Karpas-422 (cell line): ENCODE results near the gene EYA2. TPM values are rescaled to one million over a fixed set of nuclear protein-coding genes. Genes with fewer than 3 reads are reported as not detected.

ENCODE experiments used
- DNase-seq: peaks from one replicate; pipeline ENCODE4 v3.0.0-alpha.2; 2015
- H2AFZ ChIP-seq: fragments of 200-600 bp; sonication (generic); 2 replicates; pipeline ENCODE4 v1.6.1; 2014; ENCODE audit warnings: antibody characterized with exemption, low read length, mixed read lengths
- H3K27ac ChIP-seq: fragments of 200-600 bp; sonication (generic); 2 replicates; pipeline ENCODE4 v1.5.1; 2014; ENCODE audit warnings: mild to moderate bottlenecking, low read length, moderate library complexity
- H3K27me3 ChIP-seq: fragments of 200-600 bp; sonication (generic); 2 replicates; pipeline ENCODE4 v1.6.1; 2014; ENCODE audit warnings: low read length, mixed read lengths
- H3K36me3 ChIP-seq: fragments of 200-600 bp; sonication (generic); 2 replicates; pipeline ENCODE4 v1.6.1; 2014; ENCODE audit warnings: low read length, mixed read lengths; ENCODE audit not compliant: insufficient read depth
- H3K4me1 ChIP-seq: fragments of 200-600 bp; sonication (generic); 2 replicates; pipeline ENCODE4 v1.6.1; 2014; ENCODE audit warnings: mild to moderate bottlenecking, low read length, mixed read lengths
- H3K4me2 ChIP-seq: fragments of 200-600 bp; sonication (generic); 2 replicates; pipeline ENCODE4 v1.6.1; 2014; ENCODE audit warnings: low read length, low read depth, mild to moderate bottlenecking; ENCODE audit not compliant: poor library complexity, severe bottlenecking
- H3K4me3 ChIP-seq: fragments of 200-600 bp; sonication (generic); 2 replicates; pipeline ENCODE4 v1.5.1; 2014; ENCODE audit warnings: mild to moderate bottlenecking, antibody characterized with exemption, low read length, mixed read lengths
- H3K79me2 ChIP-seq: fragments of 200-600 bp; sonication (generic); 2 replicates; pipeline ENCODE4 v1.6.1; 2014; ENCODE audit warnings: mild to moderate bottlenecking, low read length, mixed read lengths
- H3K9ac ChIP-seq: fragments of 200-600 bp; sonication (generic); 2 replicates; pipeline ENCODE4 v1.6.0; 2014; ENCODE audit warnings: low read length
- H3K9me2 ChIP-seq: fragments of 200-600 bp; sonication (generic), shearing (Covaris generic); replicated peaks from 2 replicates; pipeline ENCODE4 v1.6.0; 2014; ENCODE audit warnings: mild to moderate bottlenecking, low read length, moderate library complexity; ENCODE audit not compliant: insufficient read depth
- H3K9me3 ChIP-seq: fragments of 300-700, 200-600 bp; sonication (generic); 2 replicates; pipeline ENCODE4 v1.6.1; 2014; ENCODE audit warnings: low read length, mixed read lengths
- H4K20me1 ChIP-seq: fragments of 200-600 bp; sonication (generic); 2 replicates; pipeline ENCODE4 v1.6.1; 2014; ENCODE audit warnings: mild to moderate bottlenecking, antibody characterized with exemption, low read length, low read depth; ENCODE audit not compliant: insufficient read depth
- total RNA-seq: library from RNA; depleted of rRNA; stranded (reverse); fragments of >200 nt; shearing (Covaris generic); gene quantifications from 2 replicates; pipeline ENCODE4 v1.2.3, GENCODE V29; 2014; ENCODE audit warnings: low replicate concordance

The EYA2 gene
- total RNA-seq, 1 experiment from 2014 or later = not detected

- H2AFZ ChIP-seq = no peak overlapping the region
- DNase-seq = no peak
Measured at GRCh38 chr20:46979603-46980241, 85.1 kb downstream of the EYA2 start.

GRCh38 chr20:46981184-46981583 lies 86.5 kb downstream of the EYA2 start:
- Histone ChIP-seq H3K27ac (no peak overlapping the region), H3K9me3 (no peaks in the 10 kb centered on the region)
- DNase-seq = no peak

More at GRCh38 chr20:46979603-46980241, 85.1 kb downstream of the EYA2 start:
- no peaks in the 10 kb centered on the region for H3K79me2 ChIP-seq
- 0 out of 2 replicates have a peak, but pooled peaks cover 3% of the 10 kb centered on the region for H3K27me3 ChIP-seq
- H3K36me3 ChIP-seq = no peaks in the 10 kb centered on the region
- H3K9me3 ChIP-seq = no peaks in the 10 kb centered on the region
- H3K27ac ChIP-seq = no peak overlapping the region
- no peaks in the 10 kb centered on the region for H3K9me2 ChIP-seq
- no peak overlapping the region for H3K4me3 ChIP-seq
- no peak overlapping the region for H3K9ac ChIP-seq
- no peaks in the 10 kb centered on the region for H4K20me1 ChIP-seq
- H3K4me2 ChIP-seq = no peak overlapping the region
- peaks cover 5% of the 10 kb centered on the region for H3K4me1 ChIP-seq

GRCh38 chr20:46983466-46983865 lies 88.8 kb downstream of the EYA2 start:
- Histone ChIP-seq H3K27ac (no peak overlapping the region), H2AFZ (no peak overlapping the region), H3K79me2 (no peaks in the 10 kb centered on the region), H3K36me3 (no peaks in the 10 kb centered on the region), H3K4me1 (peaks cover 5% of the 10 kb centered on the region), H3K9ac (no peak overlapping the region), H3K4me3 (no peak overlapping the region), H3K27me3 (0 out of 2 replicates have a peak, but pooled peaks cover 3% of the 10 kb centered on the region), H3K9me2 (no peaks in the 10 kb centered on the region), H3K4me2 (no peak overlapping the region), H4K20me1 (no peaks in the 10 kb centered on the region), H3K9me3 (no peaks in the 10 kb centered on the region)
- no peak for DNase-seq

More at GRCh38 chr20:46981184-46981583, 86.5 kb downstream of the EYA2 start:
- H3K4me2 ChIP-seq = no peak overlapping the region
- H3K4me1 ChIP-seq = peaks cover 5% of the 10 kb centered on the region
- H3K9ac ChIP-seq = no peak overlapping the region
- no peaks in the 10 kb centered on the region for H3K36me3 ChIP-seq
- no peak overlapping the region for H3K4me3 ChIP-seq
- no peaks in the 10 kb centered on the region for H3K9me2 ChIP-seq
- H3K79me2 ChIP-seq = no peaks in the 10 kb centered on the region
- H4K20me1 ChIP-seq = no peaks in the 10 kb centered on the region
- 0 out of 2 replicates have a peak, but pooled peaks cover 3% of the 10 kb centered on the region for H3K27me3 ChIP-seq
- no peak overlapping the region for H2AFZ ChIP-seq

GRCh38 chr20:46984405-46984804 lies 89.8 kb downstream of the EYA2 start:
- no peaks in the 10 kb centered on the region for H3K9me2 ChIP-seq
- H2AFZ ChIP-seq = no peak overlapping the region
- H3K27ac ChIP-seq = no peak overlapping the region
- H4K20me1 ChIP-seq = no peaks in the 10 kb centered on the region
- H3K4me3 ChIP-seq = no peak overlapping the region
- H3K79me2 ChIP-seq = no peaks in the 10 kb centered on the region
- H3K4me1 ChIP-seq = peaks cover 5% of the 10 kb centered on the region
- no peak overlapping the region for H3K4me2 ChIP-seq
- no peaks in the 10 kb centered on the region for H3K9me3 ChIP-seq
- no peak overlapping the region for H3K9ac ChIP-seq
- 0 out of 2 replicates have a peak, but pooled peaks cover 3% of the 10 kb centered on the region for H3K27me3 ChIP-seq
- H3K36me3 ChIP-seq = no peaks in the 10 kb centered on the region
- no peak for DNase-seq

GRCh38 chr20:46985250-46985649 lies 90.6 kb downstream of the EYA2 start:
- H3K36me3 ChIP-seq = no peaks in the 10 kb centered on the region
- H3K4me3 ChIP-seq = no peak overlapping the region
- no peaks in the 10 kb centered on the region for H3K79me2 ChIP-seq
- no peak overlapping the region for H3K27ac ChIP-seq
- H3K27me3 ChIP-seq = 0 out of 2 replicates have a peak, but pooled peaks cover 3% of the 10 kb centered on the region
- no peaks in the 10 kb centered on the region for H3K4me1 ChIP-seq
- H2AFZ ChIP-seq = no peak overlapping the region
- no peak for DNase-seq
- no peaks in the 10 kb centered on the region for H4K20me1 ChIP-seq
- H3K9me2 ChIP-seq = no peaks in the 10 kb centered on the region
- H3K4me2 ChIP-seq = no peak overlapping the region
- H3K9me3 ChIP-seq = no peaks in the 10 kb centered on the region
- no peak overlapping the region for H3K9ac ChIP-seq

- no peaks in the 10 kb centered on the region for H3K9me3 ChIP-seq
- no peak overlapping the region for H3K9ac ChIP-seq
- no peak overlapping the region for H3K4me2 ChIP-seq
- no peak for DNase-seq
- no peaks in the 10 kb centered on the region for H3K9me2 ChIP-seq
- 0 out of 2 replicates have a peak, but pooled peaks cover 3% of the 10 kb centered on the region for H3K27me3 ChIP-seq
- no peaks in the 10 kb centered on the region for H3K4me1 ChIP-seq
- H2AFZ ChIP-seq = no peak overlapping the region
- H3K79me2 ChIP-seq = no peaks in the 10 kb centered on the region
- no peaks in the 10 kb centered on the region for H4K20me1 ChIP-seq
- no peak overlapping the region for H3K27ac ChIP-seq
- no peaks in the 10 kb centered on the region for H3K36me3 ChIP-seq
- no peak overlapping the region for H3K4me3 ChIP-seq
Measured at GRCh38 chr20:46985671-46986070, 91.0 kb downstream of the EYA2 start.

GRCh38 chr20:46987001-46987400 lies 92.4 kb downstream of the EYA2 start:
- Histone ChIP-seq H3K9me2 (no peaks in the 10 kb centered on the region), H3K9ac (no peak overlapping the region), H3K27me3 (no peaks in the 10 kb centered on the region), H3K4me1 (no peaks in the 10 kb centered on the region), H3K4me3 (no peak overlapping the region), H3K36me3 (no peaks in the 10 kb centered on the region), H3K79me2 (no peaks in the 10 kb centered on the region), H2AFZ (no peak overlapping the region), H3K27ac (no peak overlapping the region), H3K4me2 (no peak overlapping the region), H3K9me3 (no peaks in the 10 kb centered on the region), H4K20me1 (no peaks in the 10 kb centered on the region)
- peak; percentile 4 for DNase-seq

GRCh38 chr20:46990017-46990595 lies 95.5 kb downstream of the EYA2 start:
- Histone ChIP-seq H4K20me1 (no peaks in the 10 kb centered on the region), H3K79me2 (no peaks in the 10 kb centered on the region), H3K36me3 (no peaks in the 10 kb centered on the region), H2AFZ (no peak overlapping the region), H3K27me3 (no peaks in the 10 kb centered on the region), H3K9me2 (no peaks in the 10 kb centered on the region), H3K9ac (no peak overlapping the region), H3K4me2 (no peak overlapping the region), H3K4me3 (no peak overlapping the region), H3K9me3 (no peaks in the 10 kb centered on the region), H3K4me1 (peaks cover 9% of the 10 kb centered on the region), H3K27ac (no peak overlapping the region)
- DNase-seq = peak; percentile 6
